PC-3 (cell line): ENCODE results near the gene WDR26.
"Not testable (repeated sequence)": the region's sequence is repeated elsewhere in the genome, so short reads cannot be mapped to it uniquely, and the experiment has no call there.

Experiments
- EZH2 ChIP-seq: fragments of 300-600 bp; sonication (generic); IDR thresholded peaks from one replicate; pipeline ENCODE4 v1.6.1; 2017; ENCODE audit warnings: antibody characterized with exemption, mild to moderate bottlenecking, low read length; ENCODE audit not compliant: unreplicated experiment
- TF ChIP-seq, protein P1 (sequence below): fragments of 300-600 bp; sonication (generic); conservative IDR thresholded peaks from 2 replicates; pipeline ENCODE4 v1.5.1; 2017; ENCODE audit warnings: antibody characterized with exemption, low read depth, mild to moderate bottlenecking, low read length

DNA sequence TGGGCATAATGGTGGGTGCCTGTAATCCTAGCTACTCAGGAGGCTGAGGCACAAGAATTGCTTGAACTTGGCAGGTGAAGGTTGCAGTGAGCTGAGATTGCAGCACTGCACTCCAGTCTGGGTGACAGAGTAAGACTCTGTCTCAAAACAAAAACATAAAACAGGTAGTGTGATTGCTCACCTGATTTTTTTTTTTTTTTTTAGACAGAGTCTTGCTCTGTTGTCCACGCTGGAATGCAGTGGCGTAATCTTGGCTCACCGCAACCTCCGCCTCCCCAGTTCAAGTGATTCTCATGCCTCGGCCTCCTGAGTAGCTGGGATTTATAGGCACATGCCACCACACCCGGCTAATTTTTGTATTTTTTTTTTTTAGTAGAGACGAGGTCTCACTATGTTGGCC is 48.6 kb upstream of the WDR26 start:
- TF ChIP-seq, protein P1, sequence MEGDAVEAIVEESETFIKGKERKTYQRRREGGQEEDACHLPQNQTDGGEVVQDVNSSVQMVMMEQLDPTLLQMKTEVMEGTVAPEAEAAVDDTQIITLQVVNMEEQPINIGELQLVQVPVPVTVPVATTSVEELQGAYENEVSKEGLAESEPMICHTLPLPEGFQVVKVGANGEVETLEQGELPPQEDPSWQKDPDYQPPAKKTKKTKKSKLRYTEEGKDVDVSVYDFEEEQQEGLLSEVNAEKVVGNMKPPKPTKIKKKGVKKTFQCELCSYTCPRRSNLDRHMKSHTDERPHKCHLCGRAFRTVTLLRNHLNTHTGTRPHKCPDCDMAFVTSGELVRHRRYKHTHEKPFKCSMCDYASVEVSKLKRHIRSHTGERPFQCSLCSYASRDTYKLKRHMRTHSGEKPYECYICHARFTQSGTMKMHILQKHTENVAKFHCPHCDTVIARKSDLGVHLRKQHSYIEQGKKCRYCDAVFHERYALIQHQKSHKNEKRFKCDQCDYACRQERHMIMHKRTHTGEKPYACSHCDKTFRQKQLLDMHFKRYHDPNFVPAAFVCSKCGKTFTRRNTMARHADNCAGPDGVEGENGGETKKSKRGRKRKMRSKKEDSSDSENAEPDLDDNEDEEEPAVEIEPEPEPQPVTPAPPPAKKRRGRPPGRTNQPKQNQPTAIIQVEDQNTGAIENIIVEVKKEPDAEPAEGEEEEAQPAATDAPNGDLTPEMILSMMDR: not testable (repeated sequence)
- not testable (repeated sequence) for TF ChIP-seq EZH2
